HepG2 (cell line): ENCODE measurements around the gene CAMK2N2. TPM values are rescaled to one million over a fixed set of nuclear protein-coding genes. Genes with fewer than 3 reads are reported as not detected.

Experiments used
- ATAC-seq: fragments of 200-7000 bp; cut with Tn5 transposase; 3 replicates; pipeline ENCODE4 v1.9.1; 2020; ENCODE audit warnings: mild to moderate bottlenecking, moderate library complexity
- BruUV-seq: library from RNA; stranded (reverse); fragments of 400-500 nt; replicated peaks from 2 replicates; lab custom pipeline; 2021; lab: Mats Ljungman, UMichigan
- CTCF ChIA-PET: fragments of 300-600 bp; formaldehyde crosslinking; extraction: SDS; loops from one replicate; lab custom pipeline; 2021; ENCODE audit warnings: low total read pairs, inconsistent platforms, low intra/inter-chr PET ratio; lab: Yijun Ruan, JAX
- POLR2A ChIA-PET: fragments of 350-600 bp; sonication (Branson Sonifier 250); formaldehyde crosslinking; loops from one replicate; lab custom pipeline; 2020; ENCODE audit warnings: antibody characterized with exemption, inconsistent platforms; lab: Yijun Ruan, JAX
- DNase-seq: peaks from one replicate; pipeline ENCODE4 v3.0.0-alpha.2; 2015; ENCODE audit warnings: low spot score
- FAIRE-seq: peaks from 3 replicates; lab custom pipeline; 2011; peaks lifted over from hg19 to GRCh38; lab: Jason Lieb, UNC
- H2AFZ ChIP-seq: one replicate; pipeline ENCODE4 v1.6.1; 2011; ENCODE audit warnings: low read length, inconsistent platforms
- H3K27ac ChIP-seq: fragments of 300-600 bp; 3 replicates; pipeline ENCODE4 v1.8.0; 2011; ENCODE audit warnings: mixed run types, mild to moderate bottlenecking, mixed read lengths, low read length, inconsistent platforms; ENCODE audit not compliant: insufficient read depth; ENCODE audit errors: extremely low read length
- H3K27me3 ChIP-seq, 2 experiments: fragments of 200-600 bp in 1 of 2; 2 replicates in 1 of 2; 3 replicates in 1 of 2; pipeline versions ENCODE4 v1.6.0 to v1.8.0; 2011; ENCODE audit warnings: low read length in 2 of 2, mild to moderate bottlenecking in 2 of 2, moderate library complexity in 2 of 2, inconsistent platforms in 1 of 2; ENCODE audit not compliant: insufficient read depth in 2 of 2, control insufficient read depth in 1 of 2
- H3K36me3 ChIP-seq, 2 experiments: fragments of 200-600 bp in 1 of 2; replicated peaks in 1 of 2; 2 replicates in 1 of 2; 3 replicates in 1 of 2; pipeline versions ENCODE4 v1.5.1 to v1.8.0; 2011; ENCODE audit warnings: low read length in 2 of 2, inconsistent platforms in 1 of 2; ENCODE audit not compliant: insufficient read depth in 2 of 2, control insufficient read depth in 1 of 2
- H3K4me1 ChIP-seq: 2 replicates; pipeline ENCODE4 v1.5.1; 2012; ENCODE audit warnings: low read length, inconsistent platforms; ENCODE audit not compliant: insufficient read depth
- H3K4me2 ChIP-seq: 2 replicates; pipeline ENCODE4 v1.6.0; 2011; ENCODE audit warnings: low read depth, low read length, inconsistent platforms
- H3K4me3 ChIP-seq, 3 experiments: fragments of 200-600 bp in 1 of 3; sonication (generic), shearing (Covaris generic) in 1 of 3; replicated peaks in 1 of 3; 2 replicates each; pipeline ENCODE4 v1.5.1; 2011 to 2016; ENCODE audit warnings: low read length in 3 of 3, inconsistent platforms in 2 of 3, low read depth in 2 of 3, mild to moderate bottlenecking in 2 of 3, control low read depth in 1 of 3, mixed read lengths in 1 of 3; ENCODE audit not compliant: insufficient read depth in 1 of 3
- H3K79me2 ChIP-seq: one replicate; pipeline ENCODE4 v1.6.1; 2011; ENCODE audit warnings: low read length, inconsistent platforms; ENCODE audit not compliant: insufficient read depth
- H3K9ac ChIP-seq: 2 replicates; pipeline ENCODE4 v1.6.0; 2011; ENCODE audit warnings: mild to moderate bottlenecking, low read depth, low read length, inconsistent platforms; ENCODE audit not compliant: insufficient read depth
- H3K9me3 ChIP-seq: 2 replicates; pipeline ENCODE4 v1.5.1; 2012; ENCODE audit warnings: mild to moderate bottlenecking, low read length
- H4K20me1 ChIP-seq: 2 replicates; pipeline ENCODE4 v1.6.0; 2011; ENCODE audit warnings: inconsistent platforms, mild to moderate bottlenecking, low read length, moderate library complexity; ENCODE audit not compliant: insufficient read depth
- HNRNPK ChIP-seq: fragments of 200-400 bp; formaldehyde crosslinking; IDR thresholded peaks from 2 replicates; pipeline ENCODE4 v1.6.1; 2018; ENCODE audit warnings: low read length, low read depth, moderate library complexity, mild to moderate bottlenecking; ENCODE audit not compliant: poor library complexity, severe bottlenecking
- POLR2AphosphoS2 ChIP-seq: IDR thresholded peaks from 2 replicates; pipeline ENCODE4 v1.6.1; 2011; ENCODE audit warnings: low read depth, low read length, improper control_type of control experiment
- ZFP36 ChIP-seq: fragments of 150-350 bp; IDR thresholded peaks from 2 replicates; pipeline ENCODE4 v1.6.1; 2018; ENCODE audit warnings: borderline replicate concordance, low read length, low read depth; ENCODE audit not compliant: partially characterized antibody
- WGBS: methylation state at CpG from one replicate; pipeline ENCODE4 v1.1.6; 2017; ENCODE audit warnings: low lambda C conversion rate; 5-methylcytosine and 5-hydroxymethylcytosine counted together
- in situ Hi-C: cut with HindIII; loops from 2 replicates; pipeline ENCODE4 v1.10.0; 2017; ENCODE audit warnings: low pct_unique_long_range_greater_than_20kb; ENCODE audit not compliant: extremely low pct_ligation_motif_present
- intact Hi-C: fragments of 100-400 bp; cut with micrococcal nuclease; formaldehyde crosslinking; loops from one replicate; pipeline ENCODE4 v1.10.0; 2022; ENCODE audit not compliant: unreplicated experiment
- polyA plus RNA-seq, 8 experiments: library from polyadenylated mRNA; depleted of rRNA in 3 of 8; stranded (reverse) in 7 of 8; unstranded in 1 of 8; fragments of >200 nt; fragmentation: Illumina TruSeq in 4 of 8; extraction: Trizol in 4 of 8; gene quantifications; 2 replicates each; pipeline versions ENCODE4 v1.2.1 to v1.2.3, GENCODE V29; 2011 to 2016; ENCODE audit warnings: low read depth in 4 of 8, missing spikeins in 1 of 8, mixed read lengths in 1 of 8; ENCODE audit not compliant: insufficient read depth in 1 of 8
- total RNA-seq, 5 experiments: library from RNA; depleted of rRNA; stranded (reverse); fragments of >200 nt; fragmentation: Illumina TruSeq; extraction: Trizol; gene quantifications; 2 replicates each; pipeline ENCODE4 v1.2.3, GENCODE V29; 2016; ENCODE audit warnings: low read depth in 1 of 5

Gene CAMK2N2
- total and polyA plus RNA-seq, 2 of the 13 experiments (the other 11 are each of a cell fraction or from before 2014, with no cell fraction given) = 0.12 to 0.27 TPM

DNA sequence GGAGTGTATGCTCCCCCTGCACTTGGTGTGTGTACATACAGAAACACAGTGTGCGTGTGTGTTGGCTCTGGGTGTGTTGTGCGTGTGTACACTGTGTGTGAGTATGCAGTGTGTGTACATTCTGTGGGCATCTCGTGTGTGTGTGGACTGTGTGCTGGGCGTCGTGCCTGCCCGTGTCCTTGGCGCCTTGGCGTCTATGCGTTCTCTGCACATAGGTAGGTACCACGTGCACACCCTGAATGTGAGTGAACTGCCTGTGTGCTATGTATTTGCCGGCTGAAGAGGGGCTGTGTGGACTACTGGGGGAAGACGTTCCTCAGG lies 14.0 kb upstream of the CAMK2N2 start:
- Histone ChIP-seq H3K9me3 (no peaks in the 10 kb centered on the region), H3K4me1 (no peaks in the 10 kb centered on the region), H4K20me1 (no peaks in the 10 kb centered on the region), H2AFZ (no peak overlapping the region), H3K4me2 (no peak overlapping the region), H3K79me2 (no peaks in the 10 kb centered on the region), H3K36me3 (no peaks in the 10 kb centered on the region), H3K9ac (no peak overlapping the region), H3K4me3 (no peak overlapping the region), H3K27me3 (peaks cover 9 to 52% of the 10 kb centered on the region in 2 experiments; a peak in 4 of 5 replicates), H3K27ac (no peak overlapping the region)
- FAIRE-seq (no peak), DNase-seq (no peak), ATAC-seq (no peak)
- TF ChIP-seq POLR2AphosphoS2 = no peak
- POLR2A ChIA-PET = no interaction called here
- in situ Hi-C loops = no loop called here
- CTCF ChIA-PET = no interaction called here
- intact Hi-C loops = no loop called here
- 59% methylated on average over 12 of the region's 12 CpGs for WGBS
- BruUV-seq = no TSS peak

DNA sequence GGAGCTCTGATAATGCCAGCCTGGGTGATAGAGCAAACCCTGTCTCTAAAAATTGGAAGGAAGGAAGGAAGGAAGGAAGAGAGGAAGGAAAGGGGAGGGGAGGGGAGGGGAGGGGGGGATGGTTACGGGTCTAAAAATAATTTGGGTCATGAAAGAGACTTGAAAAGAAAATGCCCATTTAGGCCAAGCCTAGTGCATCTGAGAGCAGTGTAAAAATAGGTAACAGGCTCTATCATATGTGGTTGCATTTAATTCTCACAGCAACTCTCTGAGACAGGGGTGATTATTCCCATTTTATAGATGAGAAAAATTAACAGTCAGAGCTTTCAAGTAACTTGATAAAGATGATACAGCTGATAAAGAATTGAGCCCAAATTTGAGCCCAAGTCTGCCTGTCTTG lies 10.9 kb upstream of the CAMK2N2 start:
- no peak overlapping the region for H3K4me3 ChIP-seq
- DNase-seq (no peak), FAIRE-seq (no peak)
- intact Hi-C loops = no loop called here
- ChIA-PET CTCF (no interaction called here), POLR2A (no interaction called here)
- no peaks in the 10 kb centered on the region for H3K36me3 ChIP-seq
- H2AFZ ChIP-seq = no peak overlapping the region
- BruUV-seq = no TSS peak
- H3K4me2 ChIP-seq = no peak overlapping the region
- TF ChIP-seq HNRNPK = peak; percentile 77
- TF ChIP-seq ZFP36 = no peak
- TF ChIP-seq, all 625 proteins: peak for 1
- H3K4me1 ChIP-seq = no peaks in the 10 kb centered on the region
- H3K79me2 ChIP-seq = no peaks in the 10 kb centered on the region
- H3K27me3 ChIP-seq = peaks cover 5 to 32% of the 10 kb centered on the region in 2 experiments; a peak in 4 of 5 replicates
- no peaks in the 10 kb centered on the region for H3K9me3 ChIP-seq
- no peak overlapping the region for H3K9ac ChIP-seq
- H3K27ac ChIP-seq = no peak overlapping the region
- no peak for ATAC-seq
- no peaks in the 10 kb centered on the region for H4K20me1 ChIP-seq
- WGBS = 0% methylated on average over 1 of the region's 1 CpG
- in situ Hi-C loops = no loop called here
